NCI-H1694 treated with DMSO at 0.1 percent for 48 hours (cell line): ENCODE measurements around the gene EVA1C.
"Not testable (repeated sequence)": the region's sequence is repeated elsewhere in the genome, so short reads cannot be mapped to it uniquely, and the experiment has no call there.

ENCODE experiments used
- DNase-seq: peaks from one replicate; lab custom pipeline; 2025; lab: John Stamatoyannopoulos, UW

The EVA1C gene

GRCh38 chr21:32530809-32531208, 118.3 kb downstream of the EVA1C start:
- DNase-seq: not testable (repeated sequence)

- not testable (repeated sequence) for DNase-seq
These were observed 119.1 kb downstream of the EVA1C start for GRCh38 chr21:32531561-32531960.

GRCh38 chr21:32532636-32533035, 120.1 kb downstream of the EVA1C start:
- no peak for DNase-seq

- no peak for DNase-seq
These were observed 120.5 kb downstream of the EVA1C start for GRCh38 chr21:32533053-32533452.

- DNase-seq: no peak
These were observed 121.1 kb downstream of the EVA1C start for GRCh38 chr21:32533611-32534010.

- DNase-seq: no peak
These were observed 121.6 kb downstream of the EVA1C start for GRCh38 chr21:32534113-32534512.

GRCh38 chr21:32535612-32536011, 123.1 kb downstream of the EVA1C start:
- no peak for DNase-seq

GRCh38 chr21:32537569-32537881, 125.0 kb downstream of the EVA1C start:
- DNase-seq: no peak

- DNase-seq: no peak
These were observed 125.8 kb downstream of the EVA1C start for GRCh38 chr21:32538147-32538792.

- DNase-seq: no peak
These were observed 126.9 kb downstream of the EVA1C start for GRCh38 chr21:32539378-32539777.

GRCh38 chr21:32543056-32543455, 130.6 kb downstream of the EVA1C start:
- DNase-seq: not testable (repeated sequence)

- DNase-seq: no peak
These were observed 131.5 kb downstream of the EVA1C start for GRCh38 chr21:32543975-32544374.

GRCh38 chr21:32544697-32545096, 132.2 kb downstream of the EVA1C start:
- DNase-seq: no peak

- no peak for DNase-seq
These were observed 133.5 kb downstream of the EVA1C start for GRCh38 chr21:32545948-32546441.

- no peak for DNase-seq
These were observed 134.5 kb downstream of the EVA1C start for GRCh38 chr21:32547018-32547417.

GRCh38 chr21:32548978-32549377, 136.5 kb downstream of the EVA1C start:
- no peak for DNase-seq

GRCh38 chr21:32549440-32549839, 136.9 kb downstream of the EVA1C start:
- DNase-seq: no peak

- DNase-seq: no peak
These were observed 137.4 kb downstream of the EVA1C start for GRCh38 chr21:32549886-32550285.

GRCh38 chr21:32554832-32555638, 142.5 kb downstream of the EVA1C start:
- no peak for DNase-seq

GRCh38 chr21:32558106-32558505, 145.6 kb downstream of the EVA1C start:
- no peak for DNase-seq

- DNase-seq: no peak
These were observed 146.6 kb downstream of the EVA1C start for GRCh38 chr21:32559006-32559610.

- no peak for DNase-seq
These were observed 148.4 kb downstream of the EVA1C start for GRCh38 chr21:32560896-32561295.

- not testable (repeated sequence) for DNase-seq
These were observed 149.0 kb downstream of the EVA1C start for GRCh38 chr21:32561476-32561875.
